Astrocyte (in vitro differentiated cells and primary cell): ENCODE measurements around the gene EFS. TPM values are rescaled to one million over a fixed set of nuclear protein-coding genes. Genes with fewer than 3 reads are reported as not detected.

Source experiments
- DNase-seq: peaks from one replicate; pipeline ENCODE4 v3.0.0-alpha.2; 2010; ENCODE audit warnings: low read depth
- FAIRE-seq: peaks from 2 replicates; lab custom pipeline; 2011; peaks lifted over from hg19 to GRCh38; lab: Jason Lieb, UNC
- H2AFZ ChIP-seq: 2 replicates; pipeline ENCODE4 v1.6.0; 2012; ENCODE audit warnings: low read depth, low read length, inconsistent platforms
- H3K27ac ChIP-seq: 2 replicates; pipeline ENCODE4 v1.5.1; 2011; ENCODE audit warnings: low read depth, low read length, inconsistent platforms
- H3K27me3 ChIP-seq: 2 replicates; pipeline ENCODE4 v1.6.0; 2011; ENCODE audit warnings: low read length, inconsistent platforms; ENCODE audit not compliant: insufficient read depth
- H3K36me3 ChIP-seq: 2 replicates; pipeline ENCODE4 v1.5.1; 2011; ENCODE audit warnings: low read length, inconsistent platforms; ENCODE audit not compliant: insufficient read depth
- H3K4me1 ChIP-seq: 2 replicates; pipeline ENCODE4 v1.5.1; 2011; ENCODE audit warnings: low read length, inconsistent platforms; ENCODE audit not compliant: insufficient read depth
- H3K4me2 ChIP-seq: 2 replicates; pipeline ENCODE4 v1.6.0; 2012; ENCODE audit warnings: low read length, inconsistent platforms
- H3K4me3 ChIP-seq: 2 replicates; pipeline ENCODE4 v1.5.1; 2011; ENCODE audit warnings: low read depth, mild to moderate bottlenecking, low read length, inconsistent platforms; ENCODE audit not compliant: insufficient read depth
- H3K79me2 ChIP-seq: 2 replicates; pipeline ENCODE4 v1.6.0; 2012; ENCODE audit warnings: mild to moderate bottlenecking, low read length, inconsistent platforms; ENCODE audit not compliant: insufficient read depth
- H3K9ac ChIP-seq: 2 replicates; pipeline ENCODE4 v1.6.0; 2012; ENCODE audit warnings: mild to moderate bottlenecking, low read length, inconsistent platforms
- H3K9me3 ChIP-seq: 2 replicates; pipeline ENCODE4 v1.5.1; 2012; ENCODE audit warnings: low read depth, mild to moderate bottlenecking, low read length, inconsistent platforms; ENCODE audit not compliant: insufficient read depth
- H4K20me1 ChIP-seq: 2 replicates; pipeline ENCODE4 v1.6.0; 2012; ENCODE audit warnings: low read length, inconsistent platforms; ENCODE audit not compliant: insufficient read depth
- H3K27ac Mint-ChIP-seq: one replicate; pipeline ENCODE4 v1.8.0; 2021; ENCODE audit warnings: mild to moderate bottlenecking, mixed read lengths; ENCODE audit not compliant: unreplicated experiment
- H3K27me3 Mint-ChIP-seq: one replicate; pipeline ENCODE4 v1.8.0; 2021; ENCODE audit warnings: low read depth, mixed read lengths; ENCODE audit not compliant: unreplicated experiment
- H3K36me3 Mint-ChIP-seq: one replicate; pipeline ENCODE4 v1.8.0; 2021; ENCODE audit warnings: low read depth, mixed read lengths; ENCODE audit not compliant: unreplicated experiment
- H3K4me1 Mint-ChIP-seq: one replicate; pipeline ENCODE4 v1.8.0; 2021; ENCODE audit warnings: low read depth, mixed read lengths; ENCODE audit not compliant: unreplicated experiment
- H3K4me3 Mint-ChIP-seq: one replicate; pipeline ENCODE4 v1.8.0; 2021; ENCODE audit warnings: mild to moderate bottlenecking, moderate library complexity, mixed read lengths; ENCODE audit not compliant: unreplicated experiment
- H3K9me3 Mint-ChIP-seq: one replicate; pipeline ENCODE4 v1.8.0; 2021; ENCODE audit warnings: mild to moderate bottlenecking, mixed read lengths; ENCODE audit not compliant: unreplicated experiment
- CTCF ChIP-seq: IDR thresholded peaks from 2 replicates; pipeline ENCODE4 v1.5.1; 2011; ENCODE audit warnings: low read depth, mild to moderate bottlenecking, inconsistent platforms, low read length, moderate library complexity; ENCODE audit not compliant: insufficient read depth
- EZH2 ChIP-seq: IDR thresholded peaks from 2 replicates; pipeline ENCODE4 v1.6.1; 2012; ENCODE audit warnings: mild to moderate bottlenecking, low read length, inconsistent platforms; ENCODE audit not compliant: insufficient read depth
- total RNA-seq: library from RNA; stranded (reverse); gene quantifications from 2 replicates; pipeline ENCODE4 v1.2.1, GENCODE V29; 2021

EFS gene
- total RNA-seq, 1 donor from 2014 or later = 6.5 TPM

- peaks cover 23% of the 10 kb centered on the region for H3K36me3 ChIP-seq
- no peak for DNase-seq
- H3K4me2 ChIP-seq = peak overlapping the region; percentile 88
- Mint-ChIP-seq H3K36me3 (peaks cover 12% of the 10 kb centered on the region), H3K9me3 (no peaks in the 10 kb centered on the region), H3K27ac (peak overlapping the region; percentile 92), H3K4me3 (peak overlapping the region; percentile 88), H3K27me3 (no peaks in the 10 kb centered on the region), H3K4me1 (peaks cover 11% of the 10 kb centered on the region)
- H4K20me1 ChIP-seq = peaks cover 40% of the 10 kb centered on the region
- H3K79me2 ChIP-seq = peaks cover 33% of the 10 kb centered on the region
- no peak for FAIRE-seq
- H3K27me3 ChIP-seq = no peaks in the 10 kb centered on the region
- H2AFZ ChIP-seq = no peak overlapping the region
- H3K4me1 ChIP-seq = peaks cover 14% of the 10 kb centered on the region
- H3K9ac ChIP-seq = peak overlapping the region; percentile 98
- peak overlapping the region; percentile 87 for H3K4me3 ChIP-seq
- TF ChIP-seq EZH2 (no peak), CTCF (no peak)
- H3K9me3 ChIP-seq = no peaks in the 10 kb centered on the region
- peak overlapping the region; percentile 90 for H3K27ac ChIP-seq
Measured at GRCh38 chr14:23322568-23323517, 42.1 kb downstream of the EFS start.

GRCh38 chr14:23321572-23322547 is 43.1 kb downstream of the EFS start:
- H3K27ac Mint-ChIP-seq = peak overlapping the region; percentile 92
- H4K20me1 ChIP-seq = peaks cover 36% of the 10 kb centered on the region
- no peaks in the 10 kb centered on the region for H3K27me3 Mint-ChIP-seq
- DNase-seq (peak; percentile 37), FAIRE-seq (no peak)
- peaks cover 14% of the 10 kb centered on the region for H3K4me1 ChIP-seq
- H3K4me2 ChIP-seq = peak overlapping the region; percentile 88
- H3K4me3 ChIP-seq = peak overlapping the region; percentile 87
- H3K4me1 Mint-ChIP-seq = peaks cover 11% of the 10 kb centered on the region
- peaks cover 12% of the 10 kb centered on the region for H3K36me3 Mint-ChIP-seq
- no peak for TF ChIP-seq EZH2
- no peak for TF ChIP-seq CTCF
- no peak overlapping the region for H2AFZ ChIP-seq
- H3K9me3 ChIP-seq = no peaks in the 10 kb centered on the region
- no peaks in the 10 kb centered on the region for H3K27me3 ChIP-seq
- peaks cover 39% of the 10 kb centered on the region for H3K79me2 ChIP-seq
- peak overlapping the region; percentile 98 for H3K9ac ChIP-seq
- peaks cover 25% of the 10 kb centered on the region for H3K36me3 ChIP-seq
- peak overlapping the region; percentile 88 for H3K4me3 Mint-ChIP-seq
- H3K27ac ChIP-seq = peak overlapping the region; percentile 90
- H3K9me3 Mint-ChIP-seq = no peaks in the 10 kb centered on the region
